HG02642 (cell line): ENCODE data around the gene TLN1.

Experiments used
- ATAC-seq: cut with Tn5 transposase; IDR thresholded peaks from one replicate; pipeline ENCODE4 v1.9.1; 2021; ENCODE audit warnings: mild to moderate bottlenecking; ENCODE audit not compliant: unreplicated experiment, poor library complexity

The TLN1 gene

DNA sequence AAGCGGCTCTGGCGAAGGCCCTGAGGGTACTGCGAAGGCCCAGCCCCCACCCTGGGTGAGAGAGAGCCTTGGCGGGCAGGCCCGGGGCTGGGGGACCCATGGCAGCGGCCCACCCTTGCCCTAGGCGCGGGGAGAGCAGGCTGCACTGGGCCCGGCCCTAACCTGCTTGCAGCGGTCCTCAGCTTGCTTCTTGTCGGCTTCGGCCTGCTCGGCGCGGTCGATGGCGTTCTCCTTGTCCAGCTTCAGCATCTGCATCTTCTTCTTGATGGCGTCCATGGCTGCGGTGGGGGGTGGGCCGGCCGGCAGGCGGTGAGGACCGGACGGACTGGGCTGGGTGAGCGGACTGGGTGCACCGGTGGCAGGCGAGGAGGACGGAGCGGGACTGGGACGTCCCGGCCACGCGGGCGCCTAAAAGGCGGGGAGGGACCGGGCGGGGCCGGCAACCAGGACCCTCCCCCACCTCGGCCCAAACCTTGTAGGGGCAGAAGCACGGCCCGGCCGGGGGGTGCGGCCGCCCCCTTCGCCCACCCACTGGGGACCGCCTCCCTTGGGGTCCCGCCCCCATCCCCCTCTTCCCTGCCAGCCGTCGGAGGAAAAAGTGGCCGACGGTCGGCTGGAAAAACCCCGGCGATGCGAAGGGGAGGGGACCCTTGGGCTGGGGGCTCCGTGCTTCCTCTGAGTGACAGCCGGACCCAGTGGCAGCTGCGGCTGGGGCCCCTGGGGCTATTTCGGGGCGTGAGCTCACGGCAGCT, 42.3 kb downstream of the TLN1 start, which contains the start of gene TPM2:
TSS of gene TPM2 (minus strand) at position 384 of the 752 bp plus-strand sequence. CDS start at position 276, 108 bp downstream.
- no peak for ATAC-seq

DNA sequence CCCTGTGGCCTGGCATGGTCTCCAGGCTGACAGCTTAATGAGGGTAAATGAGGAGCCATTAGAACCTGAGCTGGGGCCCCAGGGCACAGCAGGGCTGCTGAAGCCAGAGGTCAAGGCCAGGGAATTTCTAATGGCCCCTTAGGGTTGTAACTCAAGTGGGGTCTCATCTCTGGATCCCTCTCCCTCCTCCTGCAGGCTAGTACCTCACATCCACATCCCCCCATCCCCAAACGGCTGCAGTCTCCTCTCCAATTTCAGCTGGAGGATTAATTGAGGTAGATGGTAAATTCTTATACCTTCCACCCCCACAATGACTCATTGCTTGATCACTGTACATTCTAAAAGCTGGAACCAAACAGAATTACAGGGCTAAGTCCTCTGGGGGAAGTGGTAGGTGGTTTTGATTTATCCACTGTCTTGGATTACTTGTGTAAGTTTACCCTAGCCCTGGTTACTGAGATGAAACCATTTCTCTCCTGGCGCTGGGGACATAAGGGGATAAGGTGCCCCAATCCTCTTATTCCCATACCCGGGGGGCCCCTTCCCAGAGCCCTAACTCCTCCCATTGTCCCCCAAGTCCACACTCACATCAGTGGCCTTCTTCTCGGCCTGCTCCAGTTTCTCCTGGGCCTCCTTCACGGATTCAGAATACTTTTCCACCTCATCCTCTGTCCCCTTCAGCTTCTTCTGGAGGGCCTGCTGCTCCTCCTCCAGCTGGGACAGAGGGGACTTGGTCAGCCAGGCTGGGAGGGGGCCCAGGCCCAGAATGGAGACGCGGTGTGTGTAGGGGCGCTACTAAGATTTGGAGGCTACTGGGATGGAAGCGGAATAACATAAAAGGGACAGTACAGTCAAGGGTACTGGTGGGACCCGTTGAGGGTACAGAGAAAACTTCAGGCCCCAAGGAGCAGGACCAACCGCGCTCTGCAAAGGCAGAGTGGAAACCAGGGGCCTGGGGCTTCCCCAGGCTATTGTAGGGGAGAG, 43.1 kb downstream of the TLN1 start:
- no peak for ATAC-seq

GRCh38 chr9:35687972-35688557, 43.9 kb downstream of the TLN1 start:
- ATAC-seq = no peak

- no peak for ATAC-seq
These were observed 44.7 kb downstream of the TLN1 start for GRCh38 chr9:35687306-35687705.

GRCh38 chr9:35686222-35687203, 45.5 kb downstream of the TLN1 start:
- no peak for ATAC-seq

DNA sequence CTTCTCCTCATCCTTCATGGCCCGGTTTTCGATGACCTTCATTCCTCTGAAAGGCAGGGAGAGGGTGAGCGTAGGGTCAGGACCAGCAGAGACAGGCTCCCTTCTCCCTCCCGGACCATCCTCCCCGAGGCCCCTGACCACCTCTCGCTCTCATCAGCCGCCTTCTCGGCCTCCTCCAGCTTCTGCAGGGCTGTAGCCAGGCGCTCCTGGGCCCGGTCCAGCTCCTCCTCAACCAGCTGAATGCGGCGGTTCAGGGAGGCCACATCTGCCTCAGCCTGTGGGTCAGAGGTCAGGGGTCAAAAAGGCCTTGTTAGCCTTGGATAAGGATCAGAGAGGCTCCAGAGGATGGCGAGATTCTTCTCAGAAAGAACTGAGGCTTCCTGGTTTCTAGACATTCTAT, 46.5 kb downstream of the TLN1 start:
- no peak for ATAC-seq

GRCh38 chr9:35684921-35685320, 47.1 kb downstream of the TLN1 start:
- ATAC-seq = no peak

DNA sequence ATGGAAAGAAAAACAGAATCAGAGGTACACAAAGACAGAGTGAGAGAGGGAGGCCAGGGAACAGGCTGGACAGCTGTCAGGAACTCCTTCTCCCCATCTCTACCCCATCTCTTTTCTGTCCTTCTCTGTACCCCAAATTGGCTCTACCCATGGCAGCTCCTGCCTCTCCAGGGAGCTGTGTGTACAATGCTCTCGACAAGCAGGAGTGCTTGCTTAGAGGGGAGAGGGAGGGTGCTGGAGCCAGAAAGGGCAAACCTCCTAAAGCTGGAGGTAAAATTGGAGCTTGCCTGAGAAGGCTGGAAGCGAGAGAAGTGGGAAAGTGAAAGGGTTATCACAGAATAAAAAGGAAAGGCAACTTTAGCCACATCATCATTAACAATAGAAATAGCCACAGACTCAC, 48.7 kb downstream of the TLN1 start:
- ATAC-seq = no peak

DNA sequence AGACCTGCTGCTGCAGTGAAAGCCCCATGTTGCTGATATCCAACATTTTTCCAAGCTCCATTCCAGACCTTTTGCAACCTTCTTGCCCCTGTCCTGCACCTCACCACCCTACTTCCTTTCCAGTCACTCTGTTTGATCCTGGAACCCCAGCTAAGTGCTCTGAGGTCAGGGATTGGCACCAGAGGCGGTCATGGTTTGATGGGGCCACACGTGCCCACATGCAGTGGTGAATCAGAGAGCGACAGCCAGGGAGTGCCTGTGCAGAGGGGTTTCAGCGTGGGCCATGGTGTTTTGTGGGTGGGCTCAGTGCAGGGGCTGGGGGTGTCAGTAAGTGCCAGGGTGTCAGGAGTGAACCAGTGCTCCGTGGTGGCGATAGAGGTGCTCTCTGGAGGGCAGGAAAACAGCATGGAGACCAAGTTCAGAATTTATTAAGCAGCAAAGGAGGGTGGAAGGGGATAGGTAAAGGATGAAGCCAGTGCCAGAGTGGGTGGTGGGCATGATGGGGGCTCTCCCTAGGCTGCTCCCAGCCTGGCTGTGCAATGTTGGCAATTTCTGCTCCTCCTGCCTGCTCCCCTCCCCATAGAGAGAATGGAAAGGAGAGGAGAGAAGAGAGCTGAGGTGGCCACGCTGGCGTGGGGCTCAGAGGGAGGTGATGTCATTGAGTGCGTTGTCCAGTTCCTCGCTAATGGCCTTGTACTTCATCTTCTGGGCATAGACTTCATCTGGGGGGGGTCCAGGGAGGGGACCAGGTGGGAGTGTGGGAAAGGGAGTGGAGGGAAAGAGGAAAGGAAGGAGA, 49.3 kb downstream of the TLN1 start:
- ATAC-seq = no peak

- no peak for ATAC-seq
These were observed 49.9 kb downstream of the TLN1 start for GRCh38 chr9:35682051-35682450.

DNA sequence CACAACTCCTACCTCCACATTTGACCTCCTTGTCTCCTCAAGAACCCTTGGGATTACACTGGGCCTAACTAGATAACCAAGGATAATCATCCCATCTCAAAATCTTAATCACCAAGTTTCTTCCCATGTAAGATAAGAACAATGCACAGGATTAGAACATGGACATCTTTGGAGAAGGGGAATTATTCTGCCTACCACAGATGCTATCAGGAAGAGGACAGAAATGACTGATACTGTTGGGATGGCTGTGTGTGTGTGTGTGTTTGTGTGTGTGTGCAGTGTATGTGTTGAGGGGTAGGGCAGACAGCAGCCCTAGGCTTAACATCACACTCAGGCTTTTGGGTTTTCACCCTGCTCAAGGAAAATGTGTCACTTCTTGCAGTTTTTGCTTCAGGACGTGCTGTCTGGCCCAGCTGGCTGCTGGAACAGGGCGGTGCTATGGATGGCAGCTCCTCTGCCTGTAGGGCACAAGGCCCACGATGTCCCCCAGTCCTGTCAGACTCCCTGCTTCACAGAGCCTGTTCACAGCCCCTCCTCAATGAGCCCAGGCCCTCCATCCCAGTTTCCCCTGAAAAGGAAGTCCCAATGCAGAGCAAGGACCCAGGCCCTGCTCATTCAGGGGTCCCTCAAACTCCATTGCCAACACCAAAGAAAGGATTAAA, 50.5 kb downstream of the TLN1 start:
- no peak for ATAC-seq

GRCh38 chr9:35680331-35681105, 51.5 kb downstream of the TLN1 start:
- no peak for ATAC-seq

DNA sequence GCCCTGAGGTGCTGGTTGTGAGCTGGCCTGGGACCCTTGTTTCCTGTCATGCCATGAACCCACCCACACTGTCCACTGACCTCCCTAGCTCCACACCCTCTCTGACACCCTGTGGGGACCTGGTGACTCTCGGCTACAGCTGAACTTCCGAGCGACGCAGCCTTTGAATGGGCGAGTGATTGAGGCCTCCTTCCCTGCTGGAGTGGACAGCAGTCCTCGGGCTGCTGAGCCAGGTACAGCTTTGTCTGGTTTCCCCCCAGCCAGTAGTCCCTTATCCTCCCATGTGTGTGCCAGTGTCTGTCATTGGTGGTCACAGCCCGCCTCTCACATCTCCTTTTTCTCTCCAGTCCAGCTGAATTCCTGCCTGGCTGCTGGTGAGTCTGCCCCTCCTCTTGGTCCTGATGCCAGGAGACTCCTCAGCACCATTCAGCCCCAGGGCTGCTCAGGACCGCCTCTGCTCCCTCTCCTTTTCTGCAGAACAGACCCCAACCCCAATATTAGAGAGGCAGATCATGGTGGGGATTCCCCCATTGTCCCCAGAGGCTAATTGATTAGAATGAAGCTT, 52.1 kb downstream of the TLN1 start:
- ATAC-seq = no peak

DNA sequence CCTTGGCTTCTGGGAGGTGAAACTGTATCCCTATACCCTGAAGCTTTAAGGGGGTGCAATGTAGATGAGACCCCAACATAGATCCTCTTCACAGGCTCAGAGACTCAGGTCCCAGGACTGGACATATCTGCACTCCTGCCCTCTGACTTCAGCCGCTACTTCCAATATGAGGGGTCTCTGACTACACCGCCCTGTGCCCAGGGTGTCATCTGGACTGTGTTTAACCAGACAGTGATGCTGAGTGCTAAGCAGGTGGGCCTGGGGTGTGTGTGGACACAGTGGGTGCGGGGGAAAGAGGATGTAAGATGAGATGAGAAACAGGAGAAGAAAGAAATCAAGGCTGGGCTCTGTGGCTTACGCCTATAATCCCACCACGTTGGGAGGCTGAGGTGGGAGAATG, 52.9 kb downstream of the TLN1 start:
- ATAC-seq = no peak

DNA sequence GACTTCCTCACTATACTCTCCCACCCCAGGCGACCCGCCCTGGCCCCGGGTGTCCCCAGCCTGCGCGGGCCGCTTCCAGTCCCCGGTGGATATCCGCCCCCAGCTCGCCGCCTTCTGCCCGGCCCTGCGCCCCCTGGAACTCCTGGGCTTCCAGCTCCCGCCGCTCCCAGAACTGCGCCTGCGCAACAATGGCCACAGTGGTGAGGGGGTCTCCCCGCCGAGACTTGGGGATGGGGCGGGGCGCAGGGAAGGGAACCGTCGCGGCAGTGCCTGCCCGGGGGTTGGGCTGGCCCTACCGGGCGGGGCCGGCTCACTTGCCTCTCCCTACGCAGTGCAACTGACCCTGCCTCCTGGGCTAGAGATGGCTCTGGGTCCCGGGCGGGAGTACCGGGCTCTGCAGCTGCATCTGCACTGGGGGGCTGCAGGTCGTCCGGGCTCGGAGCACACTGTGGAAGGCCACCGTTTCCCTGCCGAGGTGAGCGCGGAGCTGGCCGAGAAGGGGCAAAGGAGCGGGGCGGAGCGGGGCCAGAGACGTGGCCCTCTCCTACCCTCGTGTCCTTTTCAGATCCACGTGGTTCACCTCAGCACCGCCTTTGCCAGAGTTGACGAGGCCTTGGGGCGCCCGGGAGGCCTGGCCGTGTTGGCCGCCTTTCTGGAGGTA, 56.1 kb downstream of the TLN1 start:
- no peak for ATAC-seq

DNA sequence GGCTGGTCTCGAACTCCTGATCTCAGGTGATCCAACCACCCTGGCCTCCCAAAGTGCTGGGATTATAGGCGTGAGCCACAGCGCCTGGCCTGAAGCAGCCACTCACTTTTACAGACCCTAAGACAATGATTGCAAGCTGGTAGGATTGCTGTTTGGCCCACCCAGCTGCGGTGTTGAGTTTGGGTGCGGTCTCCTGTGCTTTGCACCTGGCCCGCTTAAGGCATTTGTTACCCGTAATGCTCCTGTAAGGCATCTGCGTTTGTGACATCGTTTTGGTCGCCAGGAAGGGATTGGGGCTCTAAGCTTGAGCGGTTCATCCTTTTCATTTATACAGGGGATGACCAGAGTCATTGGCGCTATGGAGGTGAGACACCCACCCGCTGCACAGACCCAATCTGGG, 56.8 kb downstream of the TLN1 start:
- no peak for ATAC-seq

GRCh38 chr9:35674025-35674361, 58.0 kb downstream of the TLN1 start:
- no peak for ATAC-seq
